Coronary artery (tissue), 2 donors: ENCODE data around the gene DNMT1.

Source experiments
- DNase-seq: peaks from one replicate; pipeline ENCODE4 v3.0.0-alpha.2; 2017; ENCODE audit warnings: low spot score
- H3K27ac ChIP-seq, 2 donors: fragments of 200-600 bp; sonication (generic); one replicate each; pipeline ENCODE4 v1.5.1; 2016 to 2019
- H3K4me3 ChIP-seq: fragments of 200-600 bp; sonication (generic); 2 replicates; pipeline ENCODE4 v1.5.1; 2016; ENCODE audit warnings: mild to moderate bottlenecking, moderate library complexity
- CTCF ChIP-seq: fragments of 200-600 bp; sonication (generic); IDR thresholded peaks from one replicate; pipeline ENCODE4 v1.5.1; 2019; ENCODE audit warnings: antibody characterized with exemption

Gene DNMT1

GRCh38 chr19:10191347-10191746 is 3.4 kb downstream of the DNMT1 start:
- no peak overlapping the region for H3K27ac ChIP-seq
- no peak for TF ChIP-seq CTCF
- H3K4me3 ChIP-seq = no peak overlapping the region
- no peak for DNase-seq

- Histone ChIP-seq H3K4me3 (no peak overlapping the region), H3K27ac (no peak overlapping the region)
- TF ChIP-seq CTCF = no peak
- no peak for DNase-seq
These were observed 4.7 kb downstream of the DNMT1 start for GRCh38 chr19:10190026-10190425.

GRCh38 chr19:10189616-10190015 is 5.1 kb downstream of the DNMT1 start:
- Histone ChIP-seq H3K27ac (no peak overlapping the region), H3K4me3 (no peak overlapping the region)
- DNase-seq = no peak
- TF ChIP-seq CTCF = no peak

- DNase-seq = no peak
- Histone ChIP-seq H3K27ac (no peak overlapping the region), H3K4me3 (no peak overlapping the region)
- no peak for TF ChIP-seq CTCF
These were observed 7.4 kb downstream of the DNMT1 start for GRCh38 chr19:10187315-10187714.

- no peak for DNase-seq
- Histone ChIP-seq H3K27ac (no peak overlapping the region), H3K4me3 (no peak overlapping the region)
- no peak for TF ChIP-seq CTCF
These were observed 10.1 kb downstream of the DNMT1 start for GRCh38 chr19:10184636-10185035.

GRCh38 chr19:10183926-10184325 is 10.8 kb downstream of the DNMT1 start:
- TF ChIP-seq CTCF = no peak
- no peak overlapping the region for H3K4me3 ChIP-seq
- no peak overlapping the region for H3K27ac ChIP-seq
- DNase-seq = no peak

GRCh38 chr19:10182847-10183246 is 11.9 kb downstream of the DNMT1 start:
- Histone ChIP-seq H3K4me3 (no peak overlapping the region), H3K27ac (no peak overlapping the region)
- TF ChIP-seq CTCF = no peak
- no peak for DNase-seq
